Bronchial epithelial cell (primary cell): ENCODE measurements around the gene NPTXR. TPM values are rescaled to one million over a fixed set of nuclear protein-coding genes. Genes with fewer than 3 reads are reported as not detected.
"Not testable (repeated sequence)": the region's sequence is repeated elsewhere in the genome, so short reads cannot be mapped to it uniquely, and the experiment has no call there.

Experiments
- DNase-seq: peaks from one replicate; pipeline ENCODE4 v3.0.0-alpha.2; 2010; ENCODE audit warnings: low read depth
- FAIRE-seq: peaks from 2 replicates; lab custom pipeline; 2011; peaks lifted over from hg19 to GRCh38; lab: Jason Lieb, UNC
- H3K27me3 ChIP-seq: 2 replicates; pipeline ENCODE4 v1.5.1; 2011; ENCODE audit warnings: low read length; ENCODE audit not compliant: control insufficient read depth, insufficient read depth
- H3K36me3 ChIP-seq: 2 replicates; pipeline ENCODE4 v1.5.1; 2011; ENCODE audit warnings: low read length; ENCODE audit not compliant: control insufficient read depth, insufficient read depth
- H3K4me3 ChIP-seq: 2 replicates; pipeline ENCODE4 v1.5.1; 2011; ENCODE audit warnings: mild to moderate bottlenecking, low read depth, low read length, control low read depth
- total RNA-seq: library from RNA; depleted of rRNA; stranded (reverse); fragments of >200 nt; gene quantifications from 2 replicates; pipeline ENCODE4 v1.2.1, GENCODE V29; 2014
- TF ChIP-seq, protein P1 (sequence below): IDR thresholded peaks from 2 replicates; pipeline ENCODE4 v1.5.1; 2011; ENCODE audit warnings: mild to moderate bottlenecking, moderate library complexity, low read length, control low read depth, inconsistent platforms; ENCODE audit not compliant: insufficient read depth, severe bottlenecking

The NPTXR gene
- total RNA-seq, 1 donor from 2014 or later = under 0.01 TPM

DNA sequence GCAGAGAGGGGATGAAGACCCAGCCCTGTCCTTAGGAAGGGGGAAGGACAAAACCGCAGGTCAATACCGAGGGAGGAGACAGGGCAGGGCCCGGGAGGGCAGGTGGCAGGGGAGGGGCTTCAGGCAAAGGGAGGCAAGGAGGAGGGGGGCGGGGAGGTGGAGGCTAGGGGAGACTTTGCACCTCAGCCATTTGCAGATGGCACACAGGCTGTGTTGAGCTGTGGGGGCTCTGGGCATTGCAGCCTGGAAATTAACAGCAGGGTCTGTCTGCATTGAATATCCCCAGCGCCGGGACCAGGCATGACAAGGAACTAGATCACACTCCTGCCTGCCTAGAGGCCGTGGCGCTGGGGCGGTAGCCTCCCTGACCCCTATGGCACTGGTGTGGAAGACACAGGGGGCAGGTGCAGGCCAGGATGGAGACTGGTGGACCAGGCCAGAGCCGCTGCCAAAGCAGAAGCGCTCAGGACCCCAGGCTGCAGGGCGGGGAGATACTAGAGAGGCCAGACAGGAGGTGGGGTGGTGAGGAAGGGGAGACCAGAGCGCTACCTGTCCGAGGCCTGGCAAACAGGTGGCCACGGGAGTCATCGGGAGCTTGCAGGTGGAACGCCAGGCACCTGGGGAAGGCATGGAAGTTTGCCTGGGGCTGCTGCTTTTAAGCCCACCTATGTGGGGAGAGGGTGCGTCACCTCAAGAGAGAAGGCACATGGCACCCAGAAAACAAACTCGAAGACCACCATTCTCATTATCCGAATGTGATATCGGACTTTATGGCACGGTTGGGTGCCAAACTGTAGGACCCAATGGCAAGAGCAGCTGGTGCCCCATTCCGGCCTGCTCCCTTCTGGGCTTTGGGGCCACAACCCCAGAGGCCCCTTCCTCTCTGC, 16.7 kb upstream of the NPTXR start:
- peaks cover 8% of the 10 kb centered on the region for H3K27me3 ChIP-seq
- TF ChIP-seq, protein P1, sequence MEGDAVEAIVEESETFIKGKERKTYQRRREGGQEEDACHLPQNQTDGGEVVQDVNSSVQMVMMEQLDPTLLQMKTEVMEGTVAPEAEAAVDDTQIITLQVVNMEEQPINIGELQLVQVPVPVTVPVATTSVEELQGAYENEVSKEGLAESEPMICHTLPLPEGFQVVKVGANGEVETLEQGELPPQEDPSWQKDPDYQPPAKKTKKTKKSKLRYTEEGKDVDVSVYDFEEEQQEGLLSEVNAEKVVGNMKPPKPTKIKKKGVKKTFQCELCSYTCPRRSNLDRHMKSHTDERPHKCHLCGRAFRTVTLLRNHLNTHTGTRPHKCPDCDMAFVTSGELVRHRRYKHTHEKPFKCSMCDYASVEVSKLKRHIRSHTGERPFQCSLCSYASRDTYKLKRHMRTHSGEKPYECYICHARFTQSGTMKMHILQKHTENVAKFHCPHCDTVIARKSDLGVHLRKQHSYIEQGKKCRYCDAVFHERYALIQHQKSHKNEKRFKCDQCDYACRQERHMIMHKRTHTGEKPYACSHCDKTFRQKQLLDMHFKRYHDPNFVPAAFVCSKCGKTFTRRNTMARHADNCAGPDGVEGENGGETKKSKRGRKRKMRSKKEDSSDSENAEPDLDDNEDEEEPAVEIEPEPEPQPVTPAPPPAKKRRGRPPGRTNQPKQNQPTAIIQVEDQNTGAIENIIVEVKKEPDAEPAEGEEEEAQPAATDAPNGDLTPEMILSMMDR = no peak
- FAIRE-seq (no peak), DNase-seq (no peak)
- H3K4me3 ChIP-seq = no peak overlapping the region
- no peaks in the 10 kb centered on the region for H3K36me3 ChIP-seq

DNA sequence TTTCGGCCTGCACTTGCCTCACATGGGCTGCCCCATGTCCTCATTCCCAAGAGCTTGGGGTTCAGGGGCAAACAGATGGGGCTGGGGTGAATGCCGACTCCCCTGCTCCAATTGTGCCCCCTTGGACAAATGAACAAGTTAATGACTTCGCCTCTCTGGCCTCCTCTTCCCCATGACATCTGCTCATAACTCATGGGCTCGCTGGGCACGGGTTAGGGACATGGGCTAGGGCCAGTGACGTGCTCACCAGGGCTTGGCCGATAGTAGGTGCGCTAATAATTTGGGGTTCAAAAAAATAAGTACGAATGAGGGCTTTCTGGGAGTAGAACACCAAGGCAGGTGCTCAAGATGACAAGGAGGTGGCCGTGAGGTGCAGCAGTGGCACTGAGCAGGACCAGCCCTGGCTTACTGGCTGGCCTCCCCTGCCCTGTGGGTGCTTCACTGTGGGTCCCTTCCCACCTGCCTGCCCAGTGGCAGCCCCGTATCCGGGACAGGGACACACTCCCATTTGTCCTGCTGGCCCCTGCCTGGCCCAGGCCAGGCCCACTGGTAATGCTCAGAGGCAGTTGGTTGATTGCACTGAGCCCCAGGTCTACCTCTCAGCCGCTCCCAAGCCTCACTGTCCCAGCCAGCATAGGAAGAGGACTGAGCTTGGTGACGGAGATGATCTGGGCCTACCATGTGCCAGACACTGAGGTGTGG, 15.9 kb upstream of the NPTXR start:
- H3K27me3 ChIP-seq = peaks cover 8% of the 10 kb centered on the region
- FAIRE-seq (no peak), DNase-seq (no peak)
- H3K4me3 ChIP-seq = no peak overlapping the region
- TF ChIP-seq, protein P1 = no peak
- no peaks in the 10 kb centered on the region for H3K36me3 ChIP-seq

DNA sequence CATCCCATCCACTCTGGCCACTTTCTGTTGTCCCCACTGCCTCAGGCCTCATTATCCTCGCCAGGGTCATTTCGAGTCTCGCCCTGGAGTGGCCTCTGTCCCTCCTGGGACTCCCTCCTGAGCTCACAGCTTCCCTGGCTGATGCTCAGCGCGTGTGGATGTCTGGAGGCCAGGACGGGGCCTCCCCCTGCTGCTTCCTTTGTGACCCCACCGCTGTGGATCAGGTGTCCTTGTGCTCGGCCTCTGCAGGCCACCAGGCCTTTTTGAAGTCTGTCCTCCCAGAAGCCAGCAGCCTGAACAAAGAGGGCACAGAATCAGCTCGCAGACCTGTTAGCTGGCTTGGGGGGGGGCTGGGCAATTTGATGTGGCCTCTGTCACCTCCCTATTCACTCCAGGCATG, 14.7 kb upstream of the NPTXR start:
- H3K27me3 ChIP-seq = peaks cover 8% of the 10 kb centered on the region
- no peak overlapping the region for H3K4me3 ChIP-seq
- TF ChIP-seq, protein P1 = no peak
- no peaks in the 10 kb centered on the region for H3K36me3 ChIP-seq
- no peak for DNase-seq
- no peak for FAIRE-seq

DNA sequence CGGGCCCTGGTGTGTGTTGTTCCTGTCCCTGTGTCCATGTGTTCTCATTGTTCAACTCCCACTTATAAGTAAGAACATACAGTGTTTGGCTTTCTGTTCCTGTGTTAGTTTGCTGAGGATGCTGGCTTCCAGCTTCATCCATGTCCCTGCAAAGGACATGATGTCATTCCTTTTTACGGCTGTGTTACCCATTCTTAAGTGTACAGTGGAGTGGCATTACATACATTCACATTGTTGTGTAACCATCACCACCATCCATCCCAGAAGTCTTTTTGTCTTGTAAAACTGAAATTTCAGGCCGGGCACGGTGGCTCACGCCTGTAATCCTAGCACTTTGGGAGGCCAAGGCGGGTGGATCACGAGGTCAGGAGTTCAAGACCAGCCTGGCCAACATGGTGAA, 10.6 kb upstream of the NPTXR start:
- DNase-seq, H3K4me3 ChIP-seq, FAIRE-seq, H3K36me3 ChIP-seq: not testable (repeated sequence)
- H3K27me3 ChIP-seq = peaks cover 12% of the 10 kb centered on the region

DNA sequence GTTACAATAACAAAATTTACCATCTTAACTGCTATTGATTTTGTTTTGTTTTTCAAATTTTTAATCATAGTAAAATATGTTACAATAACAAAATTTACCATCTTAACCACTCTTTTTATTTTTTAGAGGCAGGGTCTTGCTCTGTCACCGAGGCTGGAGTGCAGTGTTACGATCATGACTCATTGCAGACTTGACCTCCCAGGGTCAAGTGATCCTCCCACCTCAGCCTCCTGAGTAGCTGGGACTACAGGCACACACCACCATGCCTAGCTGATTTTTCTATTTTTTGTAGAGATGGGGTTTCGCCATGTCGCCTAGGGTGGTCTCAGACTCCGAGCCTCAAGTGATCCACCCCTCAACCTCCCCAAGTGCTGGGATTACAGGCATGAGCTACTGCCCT, 10.1 kb upstream of the NPTXR start:
- FAIRE-seq, H3K36me3 ChIP-seq, H3K4me3 ChIP-seq, DNase-seq: not testable (repeated sequence)
- H3K27me3 ChIP-seq = peaks cover 12% of the 10 kb centered on the region

DNA sequence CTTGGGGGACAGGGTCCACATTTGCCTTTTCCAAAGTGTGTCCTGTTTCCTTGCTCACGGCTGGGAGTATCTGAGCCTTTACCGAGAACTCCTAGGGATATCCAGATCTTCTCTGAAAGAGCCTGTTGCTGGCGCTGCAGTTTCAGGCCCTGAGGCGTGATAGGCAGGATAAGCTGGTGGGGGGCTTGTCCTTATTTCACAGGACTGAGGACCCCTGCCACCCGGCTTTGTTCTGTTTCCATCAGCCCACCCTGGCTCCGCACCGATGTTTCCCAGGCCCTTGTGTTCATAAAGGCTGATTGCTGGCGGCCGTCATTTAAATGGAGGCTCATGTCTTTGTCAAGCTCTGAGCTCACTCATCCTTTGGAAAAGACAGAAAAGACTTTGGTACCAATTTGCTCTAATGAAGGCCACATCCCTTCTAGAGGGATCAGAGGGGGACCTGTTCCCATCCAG, 9.4 kb upstream of the NPTXR start:
- TF ChIP-seq, protein P1 = no peak
- H3K4me3 ChIP-seq = no peak overlapping the region
- FAIRE-seq (no peak), DNase-seq (no peak)
- peaks cover 11% of the 10 kb centered on the region for H3K27me3 ChIP-seq
- no peaks in the 10 kb centered on the region for H3K36me3 ChIP-seq
